A549 (cell line): ENCODE results near the gene PROSER3.

Experiments used
- CHD2 ChIP-seq: fragments of 150-350 bp; IDR thresholded peaks from 2 replicates; pipeline ENCODE4 v1.6.1; 2014; ENCODE audit warnings: low read length; ENCODE audit not compliant: partially characterized antibody
- CHD4 ChIP-seq: fragments of 200-600 bp; sonication (generic); IDR thresholded peaks from 2 replicates; pipeline ENCODE4 v1.6.1; 2016; ENCODE audit warnings: antibody characterized with exemption, mild to moderate bottlenecking, borderline replicate concordance
- CTCF ChIP-seq: fragments of >200 bp; sonication (Bioruptor Twin); formaldehyde crosslinking; IDR thresholded peaks from 3 replicates; pipeline ENCODE4 v1.5.1; 2016
- ESRRA ChIP-seq: fragments of 150-350 bp; IDR thresholded peaks from 2 replicates; pipeline ENCODE4 v1.6.1; 2014; ENCODE audit warnings: mild to moderate bottlenecking, low read length, borderline replicate concordance
- POLR2A ChIP-seq: IDR thresholded peaks from 2 replicates; pipeline ENCODE4 v1.6.1; 2012; ENCODE audit warnings: mild to moderate bottlenecking, low read length
- RARB ChIP-seq: fragments of 250-450 bp; sonication (Bioruptor Pico); IDR thresholded peaks from 2 replicates; pipeline ENCODE4 v1.8.0; 2021; ENCODE audit warnings: mild to moderate bottlenecking, moderate library complexity
- REST ChIP-seq: fragments of 200-600 bp; sonication (generic); IDR thresholded peaks from 2 replicates; pipeline ENCODE4 v1.6.1; 2016; ENCODE audit warnings: antibody characterized with exemption, mild to moderate bottlenecking, moderate library complexity
- ZFP36 ChIP-seq: fragments of 450-650 bp; IDR thresholded peaks from 2 replicates; pipeline ENCODE4 v1.6.1; 2014; ENCODE audit warnings: borderline replicate concordance; ENCODE audit not compliant: partially characterized antibody

- no peak for TF ChIP-seq CTCF
- no peak for TF ChIP-seq RARB
- TF ChIP-seq REST: no peak
- TF ChIP-seq ZFP36: no peak
- no peak for TF ChIP-seq CHD2
- TF ChIP-seq ESRRA: no peak
- TF ChIP-seq POLR2A: no peak
- TF ChIP-seq CHD4: no peak
These were observed 23.7 kb downstream of the PROSER3 start for GRCh38 chr19:35781650-35782049.
